ENCODE data around the gene DEPDC7. TPM values are rescaled to one million over a fixed set of nuclear protein-coding genes. Genes with fewer than 3 reads are reported as not detected.

The DEPDC7 gene
- total and polyA plus RNA-seq, 2 experiments from 2014 or later: 8.6 to 10.9 TPM

DNA sequence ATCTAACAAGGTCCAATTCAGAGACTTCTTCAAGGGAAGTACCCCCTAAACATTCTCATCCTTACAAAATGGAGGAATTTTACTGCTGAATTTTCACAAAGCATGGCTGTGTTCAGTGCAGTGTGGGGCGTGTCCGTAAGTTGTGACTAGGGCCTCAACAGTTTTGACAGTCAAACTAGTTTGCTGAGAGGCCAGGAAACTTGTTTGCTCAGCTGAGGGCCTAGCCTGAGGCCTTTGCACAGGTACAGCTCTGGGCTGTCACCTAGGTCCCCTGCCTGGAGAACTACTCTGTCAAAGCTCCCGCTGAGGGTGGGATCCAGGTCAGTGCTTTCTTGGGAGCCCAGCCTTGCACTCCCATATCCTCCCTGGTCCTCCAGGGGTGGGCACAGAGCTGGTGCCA is 51.6 kb downstream of the DEPDC7 start:
- Mint-ChIP-seq H3K4me1 (peaks cover 14% of the 10 kb centered on the region), H3K4me3 (no peak overlapping the region), H3K27me3 (ENCODE audit: insufficient read depth, low read depth, poor library complexity) (peaks cover 2% of the 10 kb centered on the region), H3K9me3 (no peaks in the 10 kb centered on the region), H3K27ac (no peak overlapping the region), H3K36me3 (ENCODE audit: low read depth) (peaks cover 40% of the 10 kb centered on the region)
- no peaks in the 10 kb centered on the region for H3K79me2 ChIP-seq (replicated peaks; ENCODE audit: insufficient read depth)
- H3K4me2 ChIP-seq: no peak overlapping the region
- 0 out of 2 replicates have a peak, but pooled peaks cover 2% of the 10 kb centered on the region for H3F3A ChIP-seq (replicated peaks; ENCODE audit: low read depth)
- DNase-seq (ENCODE audit: low spot score) (no peak), ATAC-seq (no peak)
- TF ChIP-seq, protein P1, sequence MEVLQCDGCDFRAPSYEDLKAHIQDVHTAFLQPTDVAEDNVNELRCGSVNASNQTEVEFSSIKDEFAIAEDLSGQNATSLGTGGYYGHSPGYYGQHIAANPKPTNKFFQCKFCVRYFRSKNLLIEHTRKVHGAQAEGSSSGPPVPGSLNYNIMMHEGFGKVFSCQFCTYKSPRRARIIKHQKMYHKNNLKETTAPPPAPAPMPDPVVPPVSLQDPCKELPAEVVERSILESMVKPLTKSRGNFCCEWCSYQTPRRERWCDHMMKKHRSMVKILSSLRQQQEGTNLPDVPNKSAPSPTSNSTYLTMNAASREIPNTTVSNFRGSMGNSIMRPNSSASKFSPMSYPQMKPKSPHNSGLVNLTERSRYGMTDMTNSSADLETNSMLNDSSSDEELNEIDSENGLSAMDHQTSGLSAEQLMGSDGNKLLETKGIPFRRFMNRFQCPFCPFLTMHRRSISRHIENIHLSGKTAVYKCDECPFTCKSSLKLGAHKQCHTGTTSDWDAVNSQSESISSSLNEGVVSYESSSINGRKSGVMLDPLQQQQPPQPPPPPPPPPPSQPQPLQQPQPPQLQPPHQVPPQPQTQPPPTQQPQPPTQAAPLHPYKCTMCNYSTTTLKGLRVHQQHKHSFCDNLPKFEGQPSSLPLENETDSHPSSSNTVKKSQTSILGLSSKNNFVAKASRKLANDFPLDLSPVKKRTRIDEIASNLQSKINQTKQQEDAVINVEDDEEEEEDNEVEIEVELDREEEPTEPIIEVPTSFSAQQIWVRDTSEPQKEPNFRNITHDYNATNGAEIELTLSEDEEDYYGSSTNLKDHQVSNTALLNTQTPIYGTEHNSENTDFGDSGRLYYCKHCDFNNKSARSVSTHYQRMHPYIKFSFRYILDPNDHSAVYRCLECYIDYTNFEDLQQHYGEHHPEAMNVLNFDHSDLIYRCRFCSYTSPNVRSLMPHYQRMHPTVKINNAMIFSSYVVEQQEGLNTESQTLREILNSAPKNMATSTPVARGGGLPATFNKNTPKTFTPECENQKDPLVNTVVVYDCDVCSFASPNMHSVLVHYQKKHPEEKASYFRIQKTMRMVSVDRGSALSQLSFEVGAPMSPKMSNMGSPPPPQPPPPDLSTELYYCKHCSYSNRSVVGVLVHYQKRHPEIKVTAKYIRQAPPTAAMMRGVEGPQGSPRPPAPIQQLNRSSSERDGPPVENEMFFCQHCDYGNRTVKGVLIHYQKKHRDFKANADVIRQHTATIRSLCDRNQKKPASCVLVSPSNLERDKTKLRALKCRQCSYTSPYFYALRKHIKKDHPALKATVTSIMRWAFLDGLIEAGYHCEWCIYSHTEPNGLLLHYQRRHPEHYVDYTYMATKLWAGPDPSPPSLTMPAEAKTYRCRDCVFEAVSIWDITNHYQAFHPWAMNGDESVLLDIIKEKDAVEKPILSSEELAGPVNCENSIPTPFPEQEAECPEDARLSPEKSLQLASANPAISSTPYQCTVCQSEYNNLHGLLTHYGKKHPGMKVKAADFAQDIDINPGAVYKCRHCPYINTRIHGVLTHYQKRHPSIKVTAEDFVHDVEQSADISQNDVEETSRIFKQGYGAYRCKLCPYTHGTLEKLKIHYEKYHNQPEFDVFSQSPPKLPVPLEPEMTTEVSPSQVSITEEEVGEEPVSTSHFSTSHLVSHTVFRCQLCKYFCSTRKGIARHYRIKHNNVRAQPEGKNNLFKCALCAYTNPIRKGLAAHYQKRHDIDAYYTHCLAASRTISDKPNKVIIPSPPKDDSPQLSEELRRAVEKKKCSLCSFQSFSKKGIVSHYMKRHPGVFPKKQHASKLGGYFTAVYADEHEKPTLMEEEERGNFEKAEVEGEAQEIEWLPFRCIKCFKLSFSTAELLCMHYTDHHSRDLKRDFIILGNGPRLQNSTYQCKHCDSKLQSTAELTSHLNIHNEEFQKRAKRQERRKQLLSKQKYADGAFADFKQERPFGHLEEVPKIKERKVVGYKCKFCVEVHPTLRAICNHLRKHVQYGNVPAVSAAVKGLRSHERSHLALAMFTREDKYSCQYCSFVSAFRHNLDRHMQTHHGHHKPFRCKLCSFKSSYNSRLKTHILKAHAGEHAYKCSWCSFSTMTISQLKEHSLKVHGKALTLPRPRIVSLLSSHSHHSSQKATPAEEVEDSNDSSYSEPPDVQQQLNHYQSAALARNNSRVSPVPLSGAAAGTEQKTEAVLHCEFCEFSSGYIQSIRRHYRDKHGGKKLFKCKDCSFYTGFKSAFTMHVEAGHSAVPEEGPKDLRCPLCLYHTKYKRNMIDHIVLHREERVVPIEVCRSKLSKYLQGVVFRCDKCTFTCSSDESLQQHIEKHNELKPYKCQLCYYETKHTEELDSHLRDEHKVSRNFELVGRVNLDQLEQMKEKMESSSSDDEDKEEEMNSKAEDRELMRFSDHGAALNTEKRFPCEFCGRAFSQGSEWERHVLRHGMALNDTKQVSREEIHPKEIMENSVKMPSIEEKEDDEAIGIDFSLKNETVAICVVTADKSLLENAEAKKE (CRISPR knock-in tag; IDR thresholded peaks at IDR 0.05): no peak
- TF ChIP-seq ZNF331 (CRISPR knock-in tag; IDR thresholded peaks at IDR 0.05; ENCODE audit: low read depth) (no peak), CREB1 (CRISPR knock-in tag; IDR thresholded peaks at IDR 0.05; ENCODE audit: low read depth) (no peak), STAT1 (IDR thresholded peaks at IDR 0.05; ENCODE audit: unreplicated experiment) (no peak), JUNB (IDR thresholded peaks at IDR 0.05; ENCODE audit: unreplicated experiment) (no peak), EZH2phosphoT487 (IDR thresholded peaks at IDR 0.05; ENCODE audit: unreplicated experiment) (no peak), ZNF114 (CRISPR knock-in tag; IDR thresholded peaks at IDR 0.05) (no peak), POLR2AphosphoS5 (IDR thresholded peaks at IDR 0.05; ENCODE audit: low read depth) (no peak), EZH2 (IDR thresholded peaks at IDR 0.05; ENCODE audit: low read depth, unreplicated experiment) (no peak), NANOG (IDR thresholded peaks at IDR 0.05; ENCODE audit: borderline replicate concordance) (no peak)
- TF ChIP-seq, protein P2, sequence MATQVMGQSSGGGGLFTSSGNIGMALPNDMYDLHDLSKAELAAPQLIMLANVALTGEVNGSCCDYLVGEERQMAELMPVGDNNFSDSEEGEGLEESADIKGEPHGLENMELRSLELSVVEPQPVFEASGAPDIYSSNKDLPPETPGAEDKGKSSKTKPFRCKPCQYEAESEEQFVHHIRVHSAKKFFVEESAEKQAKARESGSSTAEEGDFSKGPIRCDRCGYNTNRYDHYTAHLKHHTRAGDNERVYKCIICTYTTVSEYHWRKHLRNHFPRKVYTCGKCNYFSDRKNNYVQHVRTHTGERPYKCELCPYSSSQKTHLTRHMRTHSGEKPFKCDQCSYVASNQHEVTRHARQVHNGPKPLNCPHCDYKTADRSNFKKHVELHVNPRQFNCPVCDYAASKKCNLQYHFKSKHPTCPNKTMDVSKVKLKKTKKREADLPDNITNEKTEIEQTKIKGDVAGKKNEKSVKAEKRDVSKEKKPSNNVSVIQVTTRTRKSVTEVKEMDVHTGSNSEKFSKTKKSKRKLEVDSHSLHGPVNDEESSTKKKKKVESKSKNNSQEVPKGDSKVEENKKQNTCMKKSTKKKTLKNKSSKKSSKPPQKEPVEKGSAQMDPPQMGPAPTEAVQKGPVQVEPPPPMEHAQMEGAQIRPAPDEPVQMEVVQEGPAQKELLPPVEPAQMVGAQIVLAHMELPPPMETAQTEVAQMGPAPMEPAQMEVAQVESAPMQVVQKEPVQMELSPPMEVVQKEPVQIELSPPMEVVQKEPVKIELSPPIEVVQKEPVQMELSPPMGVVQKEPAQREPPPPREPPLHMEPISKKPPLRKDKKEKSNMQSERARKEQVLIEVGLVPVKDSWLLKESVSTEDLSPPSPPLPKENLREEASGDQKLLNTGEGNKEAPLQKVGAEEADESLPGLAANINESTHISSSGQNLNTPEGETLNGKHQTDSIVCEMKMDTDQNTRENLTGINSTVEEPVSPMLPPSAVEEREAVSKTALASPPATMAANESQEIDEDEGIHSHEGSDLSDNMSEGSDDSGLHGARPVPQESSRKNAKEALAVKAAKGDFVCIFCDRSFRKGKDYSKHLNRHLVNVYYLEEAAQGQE (IDR thresholded peaks at IDR 0.05; ENCODE audit: unreplicated experiment): no peak
- TF ChIP-seq, protein P3, sequence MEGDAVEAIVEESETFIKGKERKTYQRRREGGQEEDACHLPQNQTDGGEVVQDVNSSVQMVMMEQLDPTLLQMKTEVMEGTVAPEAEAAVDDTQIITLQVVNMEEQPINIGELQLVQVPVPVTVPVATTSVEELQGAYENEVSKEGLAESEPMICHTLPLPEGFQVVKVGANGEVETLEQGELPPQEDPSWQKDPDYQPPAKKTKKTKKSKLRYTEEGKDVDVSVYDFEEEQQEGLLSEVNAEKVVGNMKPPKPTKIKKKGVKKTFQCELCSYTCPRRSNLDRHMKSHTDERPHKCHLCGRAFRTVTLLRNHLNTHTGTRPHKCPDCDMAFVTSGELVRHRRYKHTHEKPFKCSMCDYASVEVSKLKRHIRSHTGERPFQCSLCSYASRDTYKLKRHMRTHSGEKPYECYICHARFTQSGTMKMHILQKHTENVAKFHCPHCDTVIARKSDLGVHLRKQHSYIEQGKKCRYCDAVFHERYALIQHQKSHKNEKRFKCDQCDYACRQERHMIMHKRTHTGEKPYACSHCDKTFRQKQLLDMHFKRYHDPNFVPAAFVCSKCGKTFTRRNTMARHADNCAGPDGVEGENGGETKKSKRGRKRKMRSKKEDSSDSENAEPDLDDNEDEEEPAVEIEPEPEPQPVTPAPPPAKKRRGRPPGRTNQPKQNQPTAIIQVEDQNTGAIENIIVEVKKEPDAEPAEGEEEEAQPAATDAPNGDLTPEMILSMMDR (conservative IDR thresholded peaks at IDR 0.05; ENCODE audit: low read depth in 2 of 2): no peak
- TF ChIP-seq, protein P4, sequence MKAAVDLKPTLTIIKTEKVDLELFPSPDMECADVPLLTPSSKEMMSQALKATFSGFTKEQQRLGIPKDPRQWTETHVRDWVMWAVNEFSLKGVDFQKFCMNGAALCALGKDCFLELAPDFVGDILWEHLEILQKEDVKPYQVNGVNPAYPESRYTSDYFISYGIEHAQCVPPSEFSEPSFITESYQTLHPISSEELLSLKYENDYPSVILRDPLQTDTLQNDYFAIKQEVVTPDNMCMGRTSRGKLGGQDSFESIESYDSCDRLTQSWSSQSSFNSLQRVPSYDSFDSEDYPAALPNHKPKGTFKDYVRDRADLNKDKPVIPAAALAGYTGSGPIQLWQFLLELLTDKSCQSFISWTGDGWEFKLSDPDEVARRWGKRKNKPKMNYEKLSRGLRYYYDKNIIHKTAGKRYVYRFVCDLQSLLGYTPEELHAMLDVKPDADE (IDR thresholded peaks at IDR 0.05): no peak
- H3K27me3 ChIP-seq (ENCODE audit: insufficient read depth): no peaks in the 10 kb centered on the region
- no peak overlapping the region for H3K27ac ChIP-seq (ENCODE audit: low read depth)
- peaks cover 5% of the 10 kb centered on the region; the same call in 1 of the 2 replicates for H3K4me1 ChIP-seq (ENCODE audit: insufficient read depth)
- H4K20me1 ChIP-seq (replicated peaks; ENCODE audit: insufficient read depth): peaks cover 7% of the 10 kb centered on the region; the same call in 1 of the 2 replicates
- no peaks in the 10 kb centered on the region for H3K9me2 ChIP-seq (ENCODE audit: insufficient read depth)
- H3K36me3 ChIP-seq (ENCODE audit: insufficient read depth): peaks cover 7% of the 10 kb centered on the region; the same call in 1 of the 2 replicates
- H3K4me3 ChIP-seq: no peak overlapping the region
- H2AFZ ChIP-seq: no peak overlapping the region
